Left lung (tissue), 10 donors: Measurements from ENCODE around the gene DEPDC5. TPM values are rescaled to one million over a fixed set of nuclear protein-coding genes. Genes with fewer than 3 reads are reported as not detected.

Source experiments
- ATAC-seq: fragments of 200-7000 bp; cut with Tn5 transposase; one replicate; pipeline ENCODE4 v1.9.1; 2020; ENCODE audit warnings: moderate library complexity
- DNase-seq, 4 donors: peaks; one replicate each; pipeline ENCODE4 v3.0.0-alpha.2; 2013 to 2020
- H3K27ac ChIP-seq, 2 donors: fragments of 200-600 bp; sonication (generic) in 1 of 2; one replicate each; pipeline versions ENCODE4 v1.5.0 to v1.8.0; 2020 to 2021
- H3K27me3 ChIP-seq, 2 donors: fragments of 200-600 bp; sonication (generic) in 1 of 2; one replicate each; pipeline versions ENCODE4 v1.5.0 to v1.8.0; 2020 to 2021
- H3K36me3 ChIP-seq, 2 donors: fragments of 200-600 bp; sonication (generic) in 1 of 2; one replicate each; pipeline versions ENCODE4 v1.5.0 to v1.8.0; 2020 to 2021
- H3K4me1 ChIP-seq, 2 donors: fragments of 200-600 bp; one replicate each; pipeline ENCODE4 v1.8.0; 2021
- H3K4me3 ChIP-seq, 2 donors: fragments of 200-600 bp; sonication (generic) in 1 of 2; one replicate each; pipeline versions ENCODE4 v1.5.0 to v1.8.0; 2020 to 2021; ENCODE audit warnings: mild to moderate bottlenecking in 1 of 2
- H3K9me3 ChIP-seq, 2 donors: fragments of 200-600 bp; sonication (generic) in 1 of 2; one replicate each; pipeline versions ENCODE4 v1.5.0 to v1.8.0; 2020 to 2021
- CTCF ChIP-seq, 2 donors: fragments of 200-600 bp; sonication (generic) in 1 of 2; IDR thresholded peaks; one replicate each; pipeline versions ENCODE4 v1.5.0 to v1.8.0; 2021; ENCODE audit warnings: antibody characterized with exemption in 2 of 2
- intact Hi-C, 2 donors: fragments of 100-400 bp; cut with DNase I; formaldehyde crosslinking; loops; one replicate each; pipeline versions ENCODE4 v1.11.2 to v1.14.2; 2022
- polyA plus RNA-seq, 6 donors: library from polyadenylated mRNA; unstranded; fragments of 120-200 nt; gene quantifications; one replicate each; pipeline ENCODE4 v1.2.1, GENCODE V29; 2013; ENCODE audit not compliant: insufficient read length in 6 of 6
- total RNA-seq, 2 donors: library from RNA; stranded (reverse); fragmentation: NEBNext Ultra II Directional; extraction: Animal tissue kit (Norgen Biotek cat#: 25700); gene quantifications; one replicate each; pipeline ENCODE4 v1.2.1, GENCODE V29; 2021
- donor health status: DM: no; HTN: yes; CAD: no.
- donor health status: DM: no; HTN: no; CAD: no.

The DEPDC5 gene
- total and polyA plus RNA-seq, 8 donors: 14.9 to 31.1 (median 18.0) TPM

- peaks cover 8 to 49% of the 10 kb centered on the region in 2 donors for H3K4me1 ChIP-seq
- peak; percentile 32 for ATAC-seq
- peaks cover 0 to 16% of the 10 kb centered on the region in 2 donors for H3K36me3 ChIP-seq
- H3K9me3 ChIP-seq: no peaks in the 10 kb centered on the region
- no peaks in the 10 kb centered on the region for H3K27me3 ChIP-seq
- intact Hi-C loops: no loop called here
- peak overlapping the region; percentile 96 to 97 for H3K27ac ChIP-seq
- H3K4me3 ChIP-seq: peak overlapping the region; percentile 62 to 94
- peak in 3 of 4 donors; percentile 52 to 92 (median 59) for DNase-seq
- no peak for TF ChIP-seq CTCF (IDR thresholded peaks at IDR 0.05)
Measured at GRCh38 chr22:31944700-31945442, 191.1 kb downstream of the DEPDC5 start.

GRCh38 chr22:31945443-31945855, 191.6 kb downstream of the DEPDC5 start:
- no peak for ATAC-seq
- peak overlapping the region; percentile 96 to 97 for H3K27ac ChIP-seq
- peak in 1 of 4 donors; percentile 32 for DNase-seq
- H3K27me3 ChIP-seq: no peaks in the 10 kb centered on the region
- peaks cover 0 to 22% of the 10 kb centered on the region in 2 donors for H3K36me3 ChIP-seq
- no peak for TF ChIP-seq CTCF (IDR thresholded peaks at IDR 0.05)
- peak overlapping the region; percentile 62 to 94 for H3K4me3 ChIP-seq
- H3K4me1 ChIP-seq: peaks cover 8 to 55% of the 10 kb centered on the region in 2 donors
- no peaks in the 10 kb centered on the region for H3K9me3 ChIP-seq
- intact Hi-C loops: no loop called here

GRCh38 chr22:31945971-31946680, 192.3 kb downstream of the DEPDC5 start:
- intact Hi-C loops: no loop called here
- peak in 2 of 4 donors; percentile 19 to 25 for DNase-seq
- H3K27me3 ChIP-seq: no peaks in the 10 kb centered on the region
- ATAC-seq: peak; percentile 13
- TF ChIP-seq CTCF (IDR thresholded peaks at IDR 0.05): no peak
- H3K9me3 ChIP-seq: no peaks in the 10 kb centered on the region
- H3K4me3 ChIP-seq: peak overlapping the region; percentile 62 to 94
- H3K27ac ChIP-seq: peak overlapping the region; percentile 96 to 97
- H3K36me3 ChIP-seq: peaks cover 0 to 28% of the 10 kb centered on the region in 2 donors
- H3K4me1 ChIP-seq: peaks cover 8 to 61% of the 10 kb centered on the region in 2 donors

- Histone ChIP-seq H3K27me3 (no peaks in the 10 kb centered on the region), H3K27ac (peak overlapping the region in 1 of 2 donors; percentile 97), H3K4me3 (peak overlapping the region in 1 of 2 donors; percentile 94), H3K4me1 (peaks cover 19 to 73% of the 10 kb centered on the region in 2 donors), H3K9me3 (no peaks in the 10 kb centered on the region), H3K36me3 (peaks cover 0 to 31% of the 10 kb centered on the region in 2 donors)
- DNase-seq: no peak
- TF ChIP-seq CTCF (IDR thresholded peaks at IDR 0.05): peak in 1 of 2 donors; percentile 36
- no peak for ATAC-seq
- intact Hi-C loops: no loop called here
Measured at GRCh38 chr22:31947296-31947695, 193.5 kb downstream of the DEPDC5 start.

GRCh38 chr22:31948002-31948401, 194.2 kb downstream of the DEPDC5 start:
- TF ChIP-seq CTCF (IDR thresholded peaks at IDR 0.05): no peak
- no peak for ATAC-seq
- Histone ChIP-seq H3K27ac (peak overlapping the region in 1 of 2 donors; percentile 42), H3K36me3 (peaks cover 0 to 31% of the 10 kb centered on the region in 2 donors), H3K4me1 (peaks cover 21 to 77% of the 10 kb centered on the region in 2 donors), H3K27me3 (no peaks in the 10 kb centered on the region), H3K4me3 (no peak overlapping the region), H3K9me3 (no peaks in the 10 kb centered on the region)
- DNase-seq: no peak
- intact Hi-C loops: no loop called here
